HEK293 (cell line): ENCODE results near the gene GSN.

ENCODE experiments used
- CTCF ChIA-PET: fragments of 350-600 bp; formaldehyde crosslinking; extraction: SDS; loops from one replicate; lab custom pipeline; 2021; ENCODE audit warnings: antibody characterized with exemption; lab: Yijun Ruan, JAX
- POLR2A ChIA-PET: fragments of 300-600 bp; formaldehyde crosslinking; extraction: SDS; loops from one replicate; lab custom pipeline; 2020; ENCODE audit warnings: antibody characterized with exemption, inconsistent platforms; lab: Yijun Ruan, JAX
- H3K27ac ChIP-seq: fragments of 200-500 bp; sonication (Bioruptor generic); 2 replicates; pipeline ENCODE4 v1.5.1; 2014; ENCODE audit warnings: low read depth, low read length, control low read depth, inconsistent platforms; ENCODE audit errors: extremely low read depth
- H3K36me3 ChIP-seq, 2 experiments: fragments of 200-500 bp in 1 of 2; sonication (Bioruptor generic) in 1 of 2; 1 replicate in 1 of 2; 2 replicates in 1 of 2; pipeline ENCODE4 v1.5.1; 2014 to 2017; ENCODE audit warnings: inconsistent platforms in 2 of 2, low read length in 2 of 2; ENCODE audit not compliant: control insufficient read depth in 2 of 2, insufficient read depth in 1 of 2
- H3K4me1 ChIP-seq: fragments of 200-500 bp; sonication (Bioruptor generic); 2 replicates; pipeline ENCODE4 v1.5.1; 2014; ENCODE audit warnings: mild to moderate bottlenecking, low read length, inconsistent platforms; ENCODE audit not compliant: control insufficient read depth, insufficient read depth
- H3K4me3 ChIP-seq: 2 replicates; pipeline ENCODE4 v1.5.1; 2011; ENCODE audit warnings: low read depth, mild to moderate bottlenecking, control low read depth, low read length, moderate library complexity
- H3K9me3 ChIP-seq: fragments of 200-500 bp; sonication (Bioruptor generic); 2 replicates; pipeline ENCODE4 v1.5.1; 2014; ENCODE audit warnings: low read depth, low read length, inconsistent platforms; ENCODE audit not compliant: control insufficient read depth, insufficient read depth
- HOXC10 ChIP-seq: sonication (generic); formaldehyde crosslinking; IDR thresholded peaks from 2 replicates; pipeline ENCODE4 v1.8.1; 2023; ENCODE audit warnings: mild to moderate bottlenecking, missing genetic modification reagents
- OSR2 ChIP-seq: fragments of 450-650 bp; formaldehyde crosslinking; IDR thresholded peaks from 2 replicates; pipeline ENCODE4 v1.5.1; 2016; ENCODE audit warnings: missing biosample characterization, missing genetic modification characterization
- ZNF292 ChIP-seq: fragments of 450-650 bp; formaldehyde crosslinking; IDR thresholded peaks from 2 replicates; pipeline ENCODE4 v1.5.1; 2016; ENCODE audit warnings: low read depth, missing biosample characterization, missing genetic modification characterization, borderline replicate concordance
- ZNF341 ChIP-seq: fragments of 450-650 bp; formaldehyde crosslinking; IDR thresholded peaks from 2 replicates; pipeline ENCODE4; 2016; ENCODE audit warnings: low read depth, missing biosample characterization, missing genetic modification characterization
- ZNF416 ChIP-seq: fragments of 450-650 bp; formaldehyde crosslinking; IDR thresholded peaks from 2 replicates; pipeline ENCODE4 v1.5.1; 2016; ENCODE audit warnings: missing biosample characterization, missing genetic modification characterization
- ZNF521 ChIP-seq: fragments of 450-650 bp; formaldehyde crosslinking; IDR thresholded peaks from 2 replicates; pipeline ENCODE4 v1.5.1; 2017; ENCODE audit warnings: missing biosample characterization, mild to moderate bottlenecking, missing genetic modification characterization
- ZNF560 ChIP-seq: fragments of 450-650 bp; formaldehyde crosslinking; IDR thresholded peaks from 2 replicates; pipeline ENCODE4 v1.5.1; 2017; ENCODE audit warnings: missing biosample characterization, missing genetic modification characterization, borderline replicate concordance
- ZNF571 ChIP-seq: fragments of 450-650 bp; formaldehyde crosslinking; IDR thresholded peaks from 2 replicates; pipeline ENCODE4 v1.5.0; 2017; ENCODE audit warnings: missing biosample characterization, missing genetic modification characterization
- ZNF768 ChIP-seq: fragments of 450-650 bp; formaldehyde crosslinking; IDR thresholded peaks from 2 replicates; pipeline ENCODE4 v1.5.1; 2018; ENCODE audit warnings: missing biosample characterization, mild to moderate bottlenecking, missing genetic modification characterization
- TF ChIP-seq, protein P1 (sequence below): fragments of 450-650 bp; formaldehyde crosslinking; IDR thresholded peaks from 2 replicates; pipeline ENCODE4 v1.5.1; 2016; ENCODE audit warnings: missing biosample characterization, missing genetic modification characterization, borderline replicate concordance
- TF ChIP-seq, protein P2 (sequence below): fragments of 450-650 bp; formaldehyde crosslinking; IDR thresholded peaks from 2 replicates; pipeline ENCODE4 v1.5.1; 2016; ENCODE audit warnings: missing biosample characterization, missing genetic modification characterization

The GSN gene

DNA sequence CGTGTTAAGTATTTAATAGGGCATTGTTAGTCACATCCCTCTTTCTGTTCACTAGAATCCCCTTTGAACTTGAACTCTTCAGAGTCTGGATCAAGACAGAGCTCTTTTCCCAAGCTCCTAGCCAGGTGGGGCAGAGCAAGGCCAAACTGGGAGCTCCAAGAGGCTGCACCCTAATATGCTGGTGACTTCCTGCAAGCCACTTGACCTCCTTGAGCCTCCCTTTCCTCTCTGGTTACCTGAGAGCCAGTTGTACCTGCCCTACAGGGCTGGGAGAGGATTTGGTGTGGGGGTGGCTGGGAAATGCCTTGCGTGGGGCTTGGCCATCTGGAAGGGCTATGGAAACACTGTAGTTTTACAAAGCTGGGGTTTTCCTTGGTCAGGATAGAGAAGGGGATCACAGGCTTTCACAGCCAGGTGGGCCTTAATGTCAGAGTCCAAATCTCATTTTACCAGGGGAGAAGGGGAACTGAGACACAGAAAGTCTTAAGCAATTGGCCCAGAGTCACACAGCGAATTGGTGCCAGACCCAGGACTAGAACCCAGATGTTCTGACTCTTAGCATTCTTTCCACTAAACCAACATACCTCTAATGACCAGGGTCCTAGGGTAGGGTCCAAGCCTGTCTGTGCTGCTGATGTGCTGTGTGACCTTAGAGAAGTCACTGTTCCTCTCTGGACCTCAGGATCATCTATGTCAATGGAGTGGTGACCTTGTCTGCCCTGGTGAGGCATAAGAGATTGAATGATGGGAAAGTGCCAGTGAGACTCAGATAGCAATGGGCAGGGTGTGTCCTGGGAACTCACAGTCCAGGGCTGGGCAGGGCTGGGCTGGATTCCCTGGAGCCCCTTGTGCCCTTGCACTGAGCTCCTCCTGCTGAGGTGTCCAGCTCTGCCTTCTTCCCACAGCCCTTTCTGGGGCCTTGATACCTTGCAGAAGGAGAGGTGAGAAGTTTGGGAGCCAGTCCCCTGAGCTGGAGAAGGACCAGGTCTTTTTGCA is 35.8 kb downstream of the GSN start (continued):
- TF ChIP-seq, protein P1, sequence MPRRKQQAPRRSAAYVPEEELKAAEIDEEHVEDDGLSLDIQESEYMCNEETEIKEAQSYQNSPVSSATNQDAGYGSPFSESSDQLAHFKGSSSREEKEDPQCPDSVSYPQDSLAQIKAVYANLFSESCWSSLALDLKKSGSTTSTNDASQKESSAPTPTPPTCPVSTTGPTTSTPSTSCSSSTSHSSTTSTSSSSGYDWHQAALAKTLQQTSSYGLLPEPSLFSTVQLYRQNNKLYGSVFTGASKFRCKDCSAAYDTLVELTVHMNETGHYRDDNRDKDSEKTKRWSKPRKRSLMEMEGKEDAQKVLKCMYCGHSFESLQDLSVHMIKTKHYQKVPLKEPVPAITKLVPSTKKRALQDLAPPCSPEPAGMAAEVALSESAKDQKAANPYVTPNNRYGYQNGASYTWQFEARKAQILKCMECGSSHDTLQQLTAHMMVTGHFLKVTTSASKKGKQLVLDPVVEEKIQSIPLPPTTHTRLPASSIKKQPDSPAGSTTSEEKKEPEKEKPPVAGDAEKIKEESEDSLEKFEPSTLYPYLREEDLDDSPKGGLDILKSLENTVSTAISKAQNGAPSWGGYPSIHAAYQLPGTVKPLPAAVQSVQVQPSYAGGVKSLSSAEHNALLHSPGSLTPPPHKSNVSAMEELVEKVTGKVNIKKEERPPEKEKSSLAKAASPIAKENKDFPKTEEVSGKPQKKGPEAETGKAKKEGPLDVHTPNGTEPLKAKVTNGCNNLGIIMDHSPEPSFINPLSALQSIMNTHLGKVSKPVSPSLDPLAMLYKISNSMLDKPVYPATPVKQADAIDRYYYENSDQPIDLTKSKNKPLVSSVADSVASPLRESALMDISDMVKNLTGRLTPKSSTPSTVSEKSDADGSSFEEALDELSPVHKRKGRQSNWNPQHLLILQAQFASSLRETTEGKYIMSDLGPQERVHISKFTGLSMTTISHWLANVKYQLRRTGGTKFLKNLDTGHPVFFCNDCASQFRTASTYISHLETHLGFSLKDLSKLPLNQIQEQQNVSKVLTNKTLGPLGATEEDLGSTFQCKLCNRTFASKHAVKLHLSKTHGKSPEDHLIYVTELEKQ (tag by site-specific recombination): no peak
- no peak for TF ChIP-seq ZNF560 (tag by site-specific recombination)

DNA sequence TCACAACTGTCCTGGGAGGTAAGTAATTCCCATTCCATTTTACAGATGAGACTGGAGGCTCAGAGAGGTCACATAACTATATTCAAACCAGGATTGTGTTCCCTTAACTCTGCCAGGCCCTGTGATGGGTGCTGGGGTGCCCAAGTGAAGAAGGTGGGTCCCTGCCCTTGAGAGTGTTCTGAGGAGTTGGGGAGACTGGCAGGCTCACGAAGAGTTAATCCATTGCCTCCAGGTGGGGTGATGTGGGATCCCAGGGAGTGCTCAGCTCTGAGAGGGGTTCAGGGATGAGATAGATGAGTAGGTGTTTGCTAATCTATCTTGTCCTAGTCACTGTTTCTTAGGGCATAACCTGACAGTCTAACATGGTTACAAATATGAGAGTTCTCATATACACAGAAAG is 36.7 kb downstream of the GSN start:
- no peak overlapping the region for H3K4me3 ChIP-seq
- ChIA-PET CTCF (interaction anchor here (1.0 to 4.5 kb wide), 5 partner anchors 11 to 92 kb away, joined by 3 to 27 read pairs (median 5); no protein-coding TSS in a partner anchor), POLR2A (interaction anchor here (0.9 kb wide), 1 partner anchor 9 kb away, joined by 4 read pairs; no protein-coding TSS in a partner anchor)
- H3K4me1 ChIP-seq: no peaks in the 10 kb centered on the region
- H3K27ac ChIP-seq: no peak overlapping the region
- no peaks in the 10 kb centered on the region for H3K9me3 ChIP-seq
- peaks cover 0 to 25% of the 10 kb centered on the region in 2 experiments; a peak in 1 of 3 replicates for H3K36me3 ChIP-seq
- TF ChIP-seq ZNF521 (tag by site-specific recombination) (no peak), ZNF292 (tag by site-specific recombination) (no peak), OSR2 (tag by site-specific recombination) (no peak)
- TF ChIP-seq, protein P2, sequence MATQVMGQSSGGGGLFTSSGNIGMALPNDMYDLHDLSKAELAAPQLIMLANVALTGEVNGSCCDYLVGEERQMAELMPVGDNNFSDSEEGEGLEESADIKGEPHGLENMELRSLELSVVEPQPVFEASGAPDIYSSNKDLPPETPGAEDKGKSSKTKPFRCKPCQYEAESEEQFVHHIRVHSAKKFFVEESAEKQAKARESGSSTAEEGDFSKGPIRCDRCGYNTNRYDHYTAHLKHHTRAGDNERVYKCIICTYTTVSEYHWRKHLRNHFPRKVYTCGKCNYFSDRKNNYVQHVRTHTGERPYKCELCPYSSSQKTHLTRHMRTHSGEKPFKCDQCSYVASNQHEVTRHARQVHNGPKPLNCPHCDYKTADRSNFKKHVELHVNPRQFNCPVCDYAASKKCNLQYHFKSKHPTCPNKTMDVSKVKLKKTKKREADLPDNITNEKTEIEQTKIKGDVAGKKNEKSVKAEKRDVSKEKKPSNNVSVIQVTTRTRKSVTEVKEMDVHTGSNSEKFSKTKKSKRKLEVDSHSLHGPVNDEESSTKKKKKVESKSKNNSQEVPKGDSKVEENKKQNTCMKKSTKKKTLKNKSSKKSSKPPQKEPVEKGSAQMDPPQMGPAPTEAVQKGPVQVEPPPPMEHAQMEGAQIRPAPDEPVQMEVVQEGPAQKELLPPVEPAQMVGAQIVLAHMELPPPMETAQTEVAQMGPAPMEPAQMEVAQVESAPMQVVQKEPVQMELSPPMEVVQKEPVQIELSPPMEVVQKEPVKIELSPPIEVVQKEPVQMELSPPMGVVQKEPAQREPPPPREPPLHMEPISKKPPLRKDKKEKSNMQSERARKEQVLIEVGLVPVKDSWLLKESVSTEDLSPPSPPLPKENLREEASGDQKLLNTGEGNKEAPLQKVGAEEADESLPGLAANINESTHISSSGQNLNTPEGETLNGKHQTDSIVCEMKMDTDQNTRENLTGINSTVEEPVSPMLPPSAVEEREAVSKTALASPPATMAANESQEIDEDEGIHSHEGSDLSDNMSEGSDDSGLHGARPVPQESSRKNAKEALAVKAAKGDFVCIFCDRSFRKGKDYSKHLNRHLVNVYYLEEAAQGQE (tag by site-specific recombination): no peak

DNA sequence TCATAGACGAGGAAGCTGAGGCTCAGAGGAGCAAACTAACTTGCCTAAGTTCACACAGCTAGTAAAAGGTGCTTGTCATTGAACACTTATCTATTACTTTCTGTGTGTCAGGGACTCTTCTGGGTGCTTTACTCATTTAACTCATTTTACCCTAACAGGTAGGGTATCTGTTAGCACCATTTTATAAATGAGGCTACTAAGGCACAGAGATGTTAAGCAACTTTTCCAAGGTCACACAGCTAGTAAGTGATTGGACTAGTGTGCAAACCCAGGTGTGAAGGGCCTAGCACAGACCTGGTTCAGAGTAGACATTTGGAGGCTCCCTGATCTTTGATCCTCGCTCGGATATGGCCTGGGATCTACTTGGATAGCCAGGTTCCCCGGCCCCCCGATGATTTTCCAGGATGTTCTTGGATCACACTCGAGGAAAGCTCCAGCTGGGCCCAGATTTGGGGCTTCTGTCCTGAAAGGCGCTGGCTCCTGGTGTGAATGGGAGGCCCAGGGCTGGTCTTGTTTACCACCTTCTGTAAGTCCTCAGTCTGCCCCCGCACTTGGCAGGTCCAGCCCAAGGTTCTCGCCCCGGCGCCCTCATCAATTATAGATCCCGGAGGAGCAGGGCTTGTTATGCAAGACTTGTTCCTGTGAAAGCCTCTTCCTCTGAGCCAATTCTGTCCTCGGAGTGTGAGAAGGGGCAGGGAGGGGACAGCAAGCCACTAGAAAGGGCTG is 37.5 kb downstream of the GSN start:
- POLR2A ChIA-PET: no interaction called here
- TF ChIP-seq ZNF521 (tag by site-specific recombination) (no peak), ZNF571 (no peak), HOXC10 (CRISPR knock-in tag) (no peak), ZNF341 (no peak), ZNF416 (tag by site-specific recombination) (no peak), ZNF768 (peak; percentile 49; the same call in 1 of the 2 replicates)

More for the DNA sequence above, 37.5 kb downstream of the GSN start:
- Histone ChIP-seq H3K36me3 (peaks cover 0 to 26% of the 10 kb centered on the region in 2 experiments; a peak in 1 of 3 replicates), H3K9me3 (no peaks in the 10 kb centered on the region), H3K4me1 (no peaks in the 10 kb centered on the region), H3K4me3 (no peak overlapping the region), H3K27ac (no peak overlapping the region)
- CTCF ChIA-PET: interaction anchor here (0.9 to 4.5 kb wide), 6 partner anchors 11 to 92 kb away, joined by 3 to 27 read pairs (median 5); no protein-coding TSS in a partner anchor
